ENCODE results near the gene ARL3.

Gene ARL3

GRCh38 chr10:102633848-102634247, 80.3 kb downstream of the ARL3 start:
- in situ Hi-C loops (cut with HindIII; ENCODE audit: low sequenced_read_pairs): no loop called here
- DNase-seq (ENCODE audit: low read depth): no peak
- no peak for TF ChIP-seq CTCF (IDR thresholded peaks at IDR 0.05; ENCODE audit: low read depth, low read length, missing control alignments)
- H3K4me3 ChIP-seq (ENCODE audit: low read depth, low read length): no peak overlapping the region

- no peak overlapping the region for H3K4me3 ChIP-seq (ENCODE audit: low read depth, low read length)
- TF ChIP-seq CTCF (IDR thresholded peaks at IDR 0.05; ENCODE audit: low read depth, low read length, missing control alignments): no peak
- DNase-seq (ENCODE audit: low read depth): no peak
- in situ Hi-C loops (cut with HindIII; ENCODE audit: low sequenced_read_pairs): no loop called here
Observed at GRCh38 chr10:102633287-102633686, 80.9 kb downstream of the ARL3 start.

GRCh38 chr10:102632394-102633111, 81.6 kb downstream of the ARL3 start:
- no peak overlapping the region for H3K4me3 ChIP-seq (ENCODE audit: low read depth, low read length)
- DNase-seq (ENCODE audit: low read depth): no peak
- in situ Hi-C loops (cut with HindIII; ENCODE audit: low sequenced_read_pairs): no loop called here
- no peak for TF ChIP-seq CTCF (IDR thresholded peaks at IDR 0.05; ENCODE audit: low read depth, low read length, missing control alignments)

- H3K4me3 ChIP-seq (ENCODE audit: low read depth, low read length): no peak overlapping the region
- in situ Hi-C loops (cut with HindIII; ENCODE audit: low sequenced_read_pairs): no loop called here
- TF ChIP-seq CTCF (IDR thresholded peaks at IDR 0.05; ENCODE audit: low read depth, low read length, missing control alignments): no peak
- no peak for DNase-seq (ENCODE audit: low read depth)
Observed at GRCh38 chr10:102631525-102632393, 82.4 kb downstream of the ARL3 start.

- TF ChIP-seq CTCF (IDR thresholded peaks at IDR 0.05; ENCODE audit: low read depth, low read length, missing control alignments): no peak
- no peak for DNase-seq (ENCODE audit: low read depth)
- in situ Hi-C loops (cut with HindIII; ENCODE audit: low sequenced_read_pairs): no loop called here
- no peak overlapping the region for H3K4me3 ChIP-seq (ENCODE audit: low read depth, low read length)
Observed at GRCh38 chr10:102630663-102631062, 83.5 kb downstream of the ARL3 start.

- TF ChIP-seq CTCF (IDR thresholded peaks at IDR 0.05; ENCODE audit: low read depth, low read length, missing control alignments): no peak
- in situ Hi-C loops (cut with HindIII; ENCODE audit: low sequenced_read_pairs): no loop called here
- DNase-seq (ENCODE audit: low read depth): peak; percentile 66
- H3K4me3 ChIP-seq (ENCODE audit: low read depth, low read length): no peak overlapping the region
Observed at GRCh38 chr10:102629661-102630614, 84.3 kb downstream of the ARL3 start.

All from astrocyte of the cerebellum (primary cell).